ENCODE measurements around the gene PACRG. TPM values are rescaled to one million over a fixed set of nuclear protein-coding genes. Genes with fewer than 3 reads are reported as not detected.

PACRG gene
- total and polyA plus RNA-seq, 5 donors from 2014 or later = 0.44 to 1.2 (median 0.87) TPM; not detected in 2

DNA sequence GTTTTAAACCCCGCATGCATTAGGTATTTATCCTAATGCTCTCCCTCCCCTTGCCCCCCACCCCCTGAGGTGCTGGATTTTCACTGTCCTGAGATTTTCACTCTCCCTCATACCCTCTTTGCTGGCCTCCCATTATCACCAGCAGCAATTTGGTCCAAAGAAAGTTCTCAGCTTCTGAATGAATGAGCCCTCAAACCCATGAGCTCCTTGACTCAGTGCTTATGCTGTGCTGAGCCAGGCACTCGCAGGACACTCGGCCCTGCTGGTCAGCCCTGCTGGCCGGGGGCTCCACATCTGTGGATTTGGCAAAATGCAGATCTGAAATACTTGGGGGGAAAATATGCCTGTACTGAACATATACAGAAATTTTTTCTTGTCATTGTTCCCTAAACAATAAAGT is 533.6 kb downstream of the PACRG start:
- H3K4me3 Mint-ChIP-seq = no peak overlapping the region
- no peak for DNase-seq
- H3K27me3 Mint-ChIP-seq = no peaks in the 10 kb centered on the region
- H3K9me3 ChIP-seq (ENCODE audit: control insufficient read depth in 2 of 2, low read length in 2 of 2) = no peaks in the 10 kb centered on the region
- no peak overlapping the region for H3K27ac ChIP-seq (ENCODE audit: insufficient read depth, low read length, poor library complexity, severe bottlenecking)
- H3K27me3 ChIP-seq (ENCODE audit: control insufficient read depth, insufficient read depth, low read length) = no peaks in the 10 kb centered on the region
- no peaks in the 10 kb centered on the region for H3K36me3 ChIP-seq (ENCODE audit: control insufficient read depth, insufficient read depth, low read length)
- H3K4me1 ChIP-seq (ENCODE audit: control insufficient read depth, insufficient read depth, low read length, poor library complexity, severe bottlenecking) = no peaks in the 10 kb centered on the region
- H3K36me3 Mint-ChIP-seq = no peaks in the 10 kb centered on the region
- ATAC-seq (ENCODE audit: low read depth in 2 of 2) = no peak
- no peak overlapping the region for H3K27ac Mint-ChIP-seq
- H3K9me3 Mint-ChIP-seq = peaks cover 0 to 2% (median 0%) of the 10 kb centered on the region in 7 donors
- no peak overlapping the region for H3K4me3 ChIP-seq (ENCODE audit: low read depth, low read length)
- peaks cover 0 to 8% (median 0%) of the 10 kb centered on the region in 4 donors for H3K4me1 Mint-ChIP-seq

DNA sequence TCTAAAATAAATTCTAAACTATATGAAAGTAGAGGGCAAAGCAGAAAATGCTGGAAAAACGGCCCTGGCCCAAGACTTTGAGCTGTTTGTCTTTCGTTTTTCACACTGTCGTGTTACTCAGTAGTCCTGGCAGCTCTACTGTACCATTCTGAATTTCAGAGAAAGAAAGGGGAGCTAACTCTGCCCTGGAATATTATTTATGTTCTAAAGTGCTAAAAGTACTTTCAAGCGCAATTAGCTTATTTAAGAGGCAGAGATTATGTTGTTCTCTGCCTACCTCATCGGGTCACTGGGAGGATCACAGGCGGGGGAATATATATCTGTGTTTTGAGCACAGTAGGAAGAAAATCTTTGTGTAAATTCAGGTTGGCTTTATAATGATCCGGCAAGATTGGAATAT is 534.3 kb downstream of the PACRG start:
- H3K27ac Mint-ChIP-seq = no peak overlapping the region
- peaks cover 0 to 8% (median 0%) of the 10 kb centered on the region in 4 donors for H3K4me1 Mint-ChIP-seq
- Histone ChIP-seq H3K27me3 (ENCODE audit: control insufficient read depth, insufficient read depth, low read length) (no peaks in the 10 kb centered on the region), H3K27ac (ENCODE audit: insufficient read depth, low read length, poor library complexity, severe bottlenecking) (no peak overlapping the region), H3K9me3 (ENCODE audit: control insufficient read depth in 2 of 2, low read length in 2 of 2) (no peaks in the 10 kb centered on the region), H3K4me3 (ENCODE audit: low read depth, low read length) (no peak overlapping the region), H3K4me1 (ENCODE audit: control insufficient read depth, insufficient read depth, low read length, poor library complexity, severe bottlenecking) (no peaks in the 10 kb centered on the region), H3K36me3 (ENCODE audit: control insufficient read depth, insufficient read depth, low read length) (no peaks in the 10 kb centered on the region)
- DNase-seq = no peak
- H3K9me3 Mint-ChIP-seq = peaks cover 0 to 1% (median 0%) of the 10 kb centered on the region in 7 donors
- no peak overlapping the region for H3K4me3 Mint-ChIP-seq
- no peak for ATAC-seq (ENCODE audit: low read depth in 2 of 2)
- H3K27me3 Mint-ChIP-seq = no peaks in the 10 kb centered on the region
- H3K36me3 Mint-ChIP-seq = no peaks in the 10 kb centered on the region

DNA sequence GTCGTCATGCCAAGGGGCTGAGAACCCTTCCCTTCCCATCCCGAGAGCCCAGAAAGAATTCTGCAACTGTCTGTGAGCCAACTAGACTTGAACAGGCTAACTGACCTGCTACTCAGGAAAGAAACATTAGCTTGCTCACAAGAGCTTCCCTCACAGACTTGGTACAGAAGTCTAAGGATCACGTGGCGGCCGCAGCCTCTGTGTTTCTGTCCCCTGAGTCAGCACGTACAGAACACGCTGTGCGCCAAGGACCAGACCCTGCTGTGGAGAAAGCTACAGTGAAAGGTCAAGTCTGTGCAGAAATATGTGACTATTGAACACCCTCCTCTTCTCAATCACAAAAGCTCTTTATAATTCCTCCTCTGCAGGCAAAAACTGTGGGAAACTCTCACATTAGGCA is 535.4 kb downstream of the PACRG start:
- no peak overlapping the region for H3K4me3 Mint-ChIP-seq
- DNase-seq = no peak
- no peaks in the 10 kb centered on the region for H3K36me3 Mint-ChIP-seq
- H3K27me3 ChIP-seq (ENCODE audit: control insufficient read depth, insufficient read depth, low read length) = no peaks in the 10 kb centered on the region
- no peaks in the 10 kb centered on the region for H3K36me3 ChIP-seq (ENCODE audit: control insufficient read depth, insufficient read depth, low read length)
- peaks cover 0 to 1% (median 0%) of the 10 kb centered on the region in 7 donors for H3K9me3 Mint-ChIP-seq
- no peaks in the 10 kb centered on the region for H3K9me3 ChIP-seq (ENCODE audit: control insufficient read depth in 2 of 2, low read length in 2 of 2)
- no peaks in the 10 kb centered on the region for H3K4me1 ChIP-seq (ENCODE audit: control insufficient read depth, insufficient read depth, low read length, poor library complexity, severe bottlenecking)
- H3K27me3 Mint-ChIP-seq = no peaks in the 10 kb centered on the region
- no peak overlapping the region for H3K27ac ChIP-seq (ENCODE audit: insufficient read depth, low read length, poor library complexity, severe bottlenecking)
- H3K27ac Mint-ChIP-seq = no peak overlapping the region
- H3K4me3 ChIP-seq (ENCODE audit: low read depth, low read length) = no peak overlapping the region
- peaks cover 0 to 8% (median 0%) of the 10 kb centered on the region in 4 donors for H3K4me1 Mint-ChIP-seq
- no peak for ATAC-seq (ENCODE audit: low read depth in 2 of 2)

DNA sequence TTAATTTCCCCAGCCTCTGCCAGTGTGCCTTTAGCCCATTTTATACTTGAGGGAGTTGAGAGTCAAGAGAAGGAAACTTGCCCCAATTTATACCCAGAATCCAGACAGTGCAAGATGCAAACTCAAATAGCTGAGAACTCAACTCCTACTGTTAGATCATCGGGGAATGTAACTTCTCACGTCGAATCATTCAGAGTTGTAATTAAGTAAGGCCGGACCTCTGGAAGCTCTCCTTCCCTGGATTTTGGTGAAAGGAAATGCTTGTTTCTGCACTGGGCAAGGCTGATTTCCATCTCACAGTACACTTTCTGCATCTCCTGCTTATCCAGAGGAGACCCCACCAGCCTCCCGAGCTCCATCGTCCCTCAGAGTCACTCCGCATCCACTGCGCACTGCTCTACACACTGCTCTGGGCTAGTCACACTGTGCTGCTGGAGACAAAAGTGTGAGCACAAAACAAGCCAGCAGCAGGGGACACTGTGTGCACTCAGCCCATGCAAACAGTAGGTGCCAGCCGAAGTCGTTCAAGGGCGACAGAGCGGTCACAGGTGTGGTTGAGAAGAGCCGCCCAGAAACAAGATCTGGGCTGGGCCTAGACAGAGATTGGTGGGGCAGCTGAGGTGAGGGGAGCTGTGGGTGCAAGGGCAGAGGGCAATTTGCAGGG is 536.4 kb downstream of the PACRG start:
- Mint-ChIP-seq H3K4me1 (peaks cover 0 to 8% (median 0%) of the 10 kb centered on the region in 4 donors), H3K36me3 (no peaks in the 10 kb centered on the region), H3K27ac (peak overlapping the region in 1 of 3 donors; percentile 16), H3K4me3 (no peak overlapping the region), H3K27me3 (no peaks in the 10 kb centered on the region), H3K9me3 (peaks cover 0 to 1% (median 0%) of the 10 kb centered on the region in 7 donors)
- Histone ChIP-seq H3K36me3 (ENCODE audit: control insufficient read depth, insufficient read depth, low read length) (no peaks in the 10 kb centered on the region), H3K27ac (ENCODE audit: insufficient read depth, low read length, poor library complexity, severe bottlenecking) (no peak overlapping the region), H3K9me3 (ENCODE audit: control insufficient read depth in 2 of 2, low read length in 2 of 2) (no peaks in the 10 kb centered on the region), H3K4me1 (ENCODE audit: control insufficient read depth, insufficient read depth, low read length, poor library complexity, severe bottlenecking) (no peaks in the 10 kb centered on the region), H3K4me3 (ENCODE audit: low read depth, low read length) (no peak overlapping the region), H3K27me3 (ENCODE audit: control insufficient read depth, insufficient read depth, low read length) (no peaks in the 10 kb centered on the region)
- DNase-seq (no peak), ATAC-seq (ENCODE audit: low read depth in 2 of 2) (no peak)

DNA sequence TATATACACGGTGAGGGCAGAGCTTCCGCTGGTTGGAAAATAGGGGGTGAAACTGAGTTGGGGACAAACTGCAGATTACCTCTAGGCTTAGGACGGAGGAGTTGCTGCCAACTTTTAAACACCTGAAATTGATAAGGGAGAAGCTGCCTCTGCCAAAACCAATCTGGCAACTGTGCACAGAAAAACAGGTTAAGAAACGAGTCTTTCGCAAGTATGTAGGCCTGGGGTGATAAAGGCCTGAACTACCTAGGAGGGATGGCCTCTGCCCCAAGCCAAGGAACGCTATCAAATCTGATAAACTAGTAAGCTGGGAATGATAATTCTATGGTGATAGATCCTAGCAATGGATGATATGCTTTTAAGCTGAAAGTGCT is 536.9 kb downstream of the PACRG start:
- ATAC-seq (ENCODE audit: low read depth in 2 of 2) = no peak
- H3K27me3 ChIP-seq (ENCODE audit: control insufficient read depth, insufficient read depth, low read length) = no peaks in the 10 kb centered on the region
- no peak for DNase-seq
- no peak overlapping the region for H3K4me3 ChIP-seq (ENCODE audit: low read depth, low read length)
- H3K36me3 Mint-ChIP-seq = no peaks in the 10 kb centered on the region
- no peaks in the 10 kb centered on the region for H3K9me3 ChIP-seq (ENCODE audit: control insufficient read depth in 2 of 2, low read length in 2 of 2)
- H3K4me3 Mint-ChIP-seq = no peak overlapping the region
- H3K36me3 ChIP-seq (ENCODE audit: control insufficient read depth, insufficient read depth, low read length) = no peaks in the 10 kb centered on the region
- no peak overlapping the region for H3K27ac ChIP-seq (ENCODE audit: insufficient read depth, low read length, poor library complexity, severe bottlenecking)
- H3K4me1 Mint-ChIP-seq = peaks cover 0 to 8% (median 0%) of the 10 kb centered on the region in 4 donors
- peak overlapping the region in 1 of 3 donors; percentile 16 for H3K27ac Mint-ChIP-seq
- H3K27me3 Mint-ChIP-seq = no peaks in the 10 kb centered on the region
- H3K9me3 Mint-ChIP-seq = no peaks in the 10 kb centered on the region
- no peaks in the 10 kb centered on the region for H3K4me1 ChIP-seq (ENCODE audit: control insufficient read depth, insufficient read depth, low read length, poor library complexity, severe bottlenecking)

DNA sequence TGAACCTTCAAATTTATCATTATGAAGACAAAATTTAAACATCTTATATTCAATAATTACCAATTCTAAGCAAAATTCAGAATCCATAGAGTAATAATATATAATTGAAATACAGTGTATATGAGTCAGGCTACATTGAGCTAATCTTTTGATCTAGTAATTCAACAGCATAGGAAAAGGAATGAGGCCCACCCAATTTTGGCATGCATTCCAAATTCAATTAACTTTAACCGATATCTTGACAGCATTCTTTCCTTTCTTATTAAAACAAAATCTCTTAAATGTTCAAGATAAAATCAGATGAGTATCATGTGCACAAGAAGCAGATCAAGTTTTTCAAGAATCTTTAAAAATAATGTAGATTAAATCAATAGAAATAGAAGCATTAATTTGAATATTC is 553.9 kb downstream of the PACRG start:
- Histone ChIP-seq H3K36me3 (ENCODE audit: control insufficient read depth, insufficient read depth, low read length) (no peaks in the 10 kb centered on the region), H3K27ac (ENCODE audit: insufficient read depth, low read length, poor library complexity, severe bottlenecking) (no peak overlapping the region), H3K27me3 (ENCODE audit: control insufficient read depth, insufficient read depth, low read length) (no peaks in the 10 kb centered on the region), H3K4me3 (ENCODE audit: low read depth, low read length) (no peak overlapping the region), H3K4me1 (ENCODE audit: control insufficient read depth, insufficient read depth, low read length, poor library complexity, severe bottlenecking) (no peaks in the 10 kb centered on the region), H3K9me3 (ENCODE audit: control insufficient read depth in 2 of 2, low read length in 2 of 2) (no peaks in the 10 kb centered on the region)
- H3K9me3 Mint-ChIP-seq = peaks cover 0 to 3% (median 0%) of the 10 kb centered on the region in 7 donors
- no peak overlapping the region for H3K27ac Mint-ChIP-seq
- peaks cover 5% of the 10 kb centered on the region for H3K27me3 Mint-ChIP-seq
- H3K4me3 Mint-ChIP-seq = no peak overlapping the region
- ATAC-seq (ENCODE audit: low read depth in 2 of 2) (no peak), DNase-seq (no peak)
- H3K4me1 Mint-ChIP-seq = no peaks in the 10 kb centered on the region
- no peaks in the 10 kb centered on the region for H3K36me3 Mint-ChIP-seq

DNA sequence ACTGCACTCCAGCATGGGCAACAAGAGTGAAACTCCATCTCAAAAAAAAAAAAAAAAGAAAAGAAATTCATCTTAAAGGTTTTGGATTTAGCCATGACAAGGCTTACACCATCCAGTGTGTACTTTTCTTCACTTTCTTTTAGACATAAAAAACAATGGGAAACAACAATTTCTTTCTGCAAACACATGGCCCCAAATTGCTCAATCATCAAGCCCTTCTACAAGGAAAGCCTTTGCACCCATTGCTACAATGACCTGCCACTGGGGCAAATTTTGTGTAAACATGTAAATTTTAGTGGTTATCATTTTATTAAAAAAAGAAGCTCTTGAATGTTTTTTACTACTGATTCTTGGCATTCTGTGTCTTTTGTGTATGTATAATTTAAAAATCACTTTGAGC is 554.9 kb downstream of the PACRG start:
- Histone ChIP-seq H3K36me3 (ENCODE audit: control insufficient read depth, insufficient read depth, low read length) (no peaks in the 10 kb centered on the region), H3K4me1 (ENCODE audit: control insufficient read depth, insufficient read depth, low read length, poor library complexity, severe bottlenecking) (no peaks in the 10 kb centered on the region), H3K9me3 (ENCODE audit: control insufficient read depth in 2 of 2, low read length in 2 of 2) (no peaks in the 10 kb centered on the region), H3K27me3 (ENCODE audit: control insufficient read depth, insufficient read depth, low read length) (no peaks in the 10 kb centered on the region), H3K4me3 (ENCODE audit: low read depth, low read length) (no peak overlapping the region), H3K27ac (ENCODE audit: insufficient read depth, low read length, poor library complexity, severe bottlenecking) (no peak overlapping the region)
- ATAC-seq (ENCODE audit: low read depth in 2 of 2) = no peak
- H3K36me3 Mint-ChIP-seq = no peaks in the 10 kb centered on the region
- no peak overlapping the region for H3K27ac Mint-ChIP-seq
- no peak overlapping the region for H3K4me3 Mint-ChIP-seq
- no peak for DNase-seq
- H3K9me3 Mint-ChIP-seq = peaks cover 0 to 3% (median 0%) of the 10 kb centered on the region in 7 donors
- no peaks in the 10 kb centered on the region for H3K4me1 Mint-ChIP-seq
- peaks cover 5% of the 10 kb centered on the region for H3K27me3 Mint-ChIP-seq

DNA sequence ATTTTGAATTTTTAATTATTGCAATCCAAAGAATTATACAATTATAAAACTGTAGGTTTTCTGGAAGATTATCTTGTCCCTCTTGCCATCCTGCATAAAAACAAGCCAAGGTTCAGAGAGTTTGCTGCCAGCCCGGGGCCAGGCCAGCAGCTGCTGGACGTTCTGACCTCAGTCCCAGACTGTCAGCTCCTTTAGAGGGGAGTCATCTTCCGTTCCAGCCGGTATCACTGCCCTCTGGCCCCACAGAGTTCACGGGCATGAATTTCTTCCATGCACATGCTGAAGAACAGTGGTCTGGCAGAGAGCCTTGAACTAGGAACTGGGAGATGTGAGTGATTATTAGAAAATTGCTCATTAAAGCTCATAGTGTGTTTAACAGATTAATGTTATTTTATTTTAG is 556.4 kb downstream of the PACRG start:
- Histone ChIP-seq H3K9me3 (ENCODE audit: control insufficient read depth in 2 of 2, low read length in 2 of 2) (no peaks in the 10 kb centered on the region), H3K4me3 (ENCODE audit: low read depth, low read length) (no peak overlapping the region), H3K36me3 (ENCODE audit: control insufficient read depth, insufficient read depth, low read length) (no peaks in the 10 kb centered on the region), H3K27ac (ENCODE audit: insufficient read depth, low read length, poor library complexity, severe bottlenecking) (no peak overlapping the region), H3K4me1 (ENCODE audit: control insufficient read depth, insufficient read depth, low read length, poor library complexity, severe bottlenecking) (no peaks in the 10 kb centered on the region), H3K27me3 (ENCODE audit: control insufficient read depth, insufficient read depth, low read length) (no peaks in the 10 kb centered on the region)
- DNase-seq (no peak), ATAC-seq (ENCODE audit: low read depth in 2 of 2) (no peak)
- H3K9me3 Mint-ChIP-seq = peaks cover 0 to 3% (median 0%) of the 10 kb centered on the region in 7 donors
- H3K36me3 Mint-ChIP-seq = no peaks in the 10 kb centered on the region
- H3K27ac Mint-ChIP-seq = no peak overlapping the region
- H3K27me3 Mint-ChIP-seq = peaks cover 5% of the 10 kb centered on the region
- no peaks in the 10 kb centered on the region for H3K4me1 Mint-ChIP-seq
- no peak overlapping the region for H3K4me3 Mint-ChIP-seq
